GM12878 (cell line): ENCODE data around the gene NUDT17.

Experiments used
- CEBPB ChIP-seq, 2 experiments: fragments of 150-350 bp in 1 of 2; IDR thresholded peaks; 2 replicates each; pipeline ENCODE4 v1.6.1; 2012 to 2014; ENCODE audit warnings: low read depth in 2 of 2, low read length in 2 of 2, borderline replicate concordance in 1 of 2, inconsistent platforms in 1 of 2
- CHD2 ChIP-seq: IDR thresholded peaks from 2 replicates; pipeline ENCODE4 v1.6.1; 2011; ENCODE audit warnings: low read depth, low read length, improper control_type of control experiment, borderline replicate concordance
- EGR1 ChIP-seq, 2 experiments: IDR thresholded peaks; 1 replicate in 1 of 2; 2 replicates in 1 of 2; pipeline ENCODE4 v1.6.1; 2011 to 2012; ENCODE audit warnings: low read depth in 2 of 2, low read length in 2 of 2, borderline replicate concordance in 1 of 2, mild to moderate bottlenecking in 1 of 2, moderate library complexity in 1 of 2
- EZH2 ChIP-seq: IDR thresholded peaks from 2 replicates; pipeline ENCODE4 v1.6.1; 2012; ENCODE audit warnings: low read depth, mild to moderate bottlenecking, control low read depth, inconsistent platforms, low read length, borderline replicate concordance; ENCODE audit not compliant: control insufficient read depth
- MYC ChIP-seq: IDR thresholded peaks from 2 replicates; pipeline ENCODE4 v1.6.1; 2011; ENCODE audit warnings: mild to moderate bottlenecking, low read length, moderate library complexity, inconsistent platforms; ENCODE audit not compliant: insufficient read depth, insufficient replicate concordance, insufficient read length, severe bottlenecking
- SMC3 ChIP-seq: IDR thresholded peaks from 2 replicates; pipeline ENCODE4 v1.6.1; 2011; ENCODE audit warnings: low read length, improper control_type of control experiment, borderline replicate concordance
- TF ChIP-seq, protein P1 (sequence below): IDR thresholded peaks from 2 replicates; pipeline ENCODE4 v1.6.1; 2011; ENCODE audit warnings: low read depth, low read length, improper control_type of control experiment, borderline replicate concordance
- TF ChIP-seq, protein P2 (sequence below): fragments of 450-650 bp; IDR thresholded peaks from 2 replicates; pipeline ENCODE4 v1.6.1; 2014; ENCODE audit warnings: mild to moderate bottlenecking
- TF ChIP-seq, protein P3 (sequence below): fragments of 450-650 bp; IDR thresholded peaks from 2 replicates; pipeline ENCODE4 v1.6.1; 2017; ENCODE audit warnings: low read depth, mild to moderate bottlenecking, moderate library complexity
- TF ChIP-seq, protein P4 (sequence below): fragments of 150-350 bp; IDR thresholded peaks from 2 replicates; pipeline ENCODE4 v1.6.1; 2016; ENCODE audit warnings: low read depth, low read length

DNA sequence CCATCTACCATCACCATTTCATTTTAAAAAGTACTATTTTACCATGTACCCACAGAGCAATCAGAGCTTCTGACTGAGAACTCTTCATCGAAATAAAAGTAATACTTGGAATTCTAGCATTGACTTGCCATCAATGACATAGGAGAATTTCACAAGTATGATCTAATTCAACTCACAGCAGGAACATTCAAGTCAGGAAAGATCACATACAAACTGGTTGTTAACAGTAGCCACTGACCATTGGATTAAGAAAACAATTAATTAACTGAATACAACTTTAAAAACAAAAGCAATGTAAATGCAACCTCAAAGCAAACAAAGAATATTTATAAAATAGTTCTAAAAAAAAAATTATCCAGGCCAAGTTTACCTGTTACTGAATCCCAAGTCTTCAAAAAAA, 40.4 kb upstream of the NUDT17 start:
- TF ChIP-seq EGR1 (IDR thresholded peaks at IDR 0.05; ENCODE audit: borderline replicate concordance in 1 of 2, low read depth in 2 of 2, low read length in 2 of 2), result no peak
- TF ChIP-seq CEBPB (IDR thresholded peaks at IDR 0.05; ENCODE audit: borderline replicate concordance in 1 of 2, low read depth in 2 of 2, low read length in 2 of 2), result no peak
- TF ChIP-seq SMC3, result no peak
- no peak for TF ChIP-seq CHD2
- TF ChIP-seq, protein P1, sequence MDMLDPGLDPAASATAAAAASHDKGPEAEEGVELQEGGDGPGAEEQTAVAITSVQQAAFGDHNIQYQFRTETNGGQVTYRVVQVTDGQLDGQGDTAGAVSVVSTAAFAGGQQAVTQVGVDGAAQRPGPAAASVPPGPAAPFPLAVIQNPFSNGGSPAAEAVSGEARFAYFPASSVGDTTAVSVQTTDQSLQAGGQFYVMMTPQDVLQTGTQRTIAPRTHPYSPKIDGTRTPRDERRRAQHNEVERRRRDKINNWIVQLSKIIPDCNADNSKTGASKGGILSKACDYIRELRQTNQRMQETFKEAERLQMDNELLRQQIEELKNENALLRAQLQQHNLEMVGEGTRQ, result no peak
- TF ChIP-seq, protein P2, sequence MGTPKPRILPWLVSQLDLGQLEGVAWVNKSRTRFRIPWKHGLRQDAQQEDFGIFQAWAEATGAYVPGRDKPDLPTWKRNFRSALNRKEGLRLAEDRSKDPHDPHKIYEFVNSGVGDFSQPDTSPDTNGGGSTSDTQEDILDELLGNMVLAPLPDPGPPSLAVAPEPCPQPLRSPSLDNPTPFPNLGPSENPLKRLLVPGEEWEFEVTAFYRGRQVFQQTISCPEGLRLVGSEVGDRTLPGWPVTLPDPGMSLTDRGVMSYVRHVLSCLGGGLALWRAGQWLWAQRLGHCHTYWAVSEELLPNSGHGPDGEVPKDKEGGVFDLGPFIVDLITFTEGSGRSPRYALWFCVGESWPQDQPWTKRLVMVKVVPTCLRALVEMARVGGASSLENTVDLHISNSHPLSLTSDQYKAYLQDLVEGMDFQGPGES, result no peak
- TF ChIP-seq EZH2, result no peak
- TF ChIP-seq, protein P3, sequence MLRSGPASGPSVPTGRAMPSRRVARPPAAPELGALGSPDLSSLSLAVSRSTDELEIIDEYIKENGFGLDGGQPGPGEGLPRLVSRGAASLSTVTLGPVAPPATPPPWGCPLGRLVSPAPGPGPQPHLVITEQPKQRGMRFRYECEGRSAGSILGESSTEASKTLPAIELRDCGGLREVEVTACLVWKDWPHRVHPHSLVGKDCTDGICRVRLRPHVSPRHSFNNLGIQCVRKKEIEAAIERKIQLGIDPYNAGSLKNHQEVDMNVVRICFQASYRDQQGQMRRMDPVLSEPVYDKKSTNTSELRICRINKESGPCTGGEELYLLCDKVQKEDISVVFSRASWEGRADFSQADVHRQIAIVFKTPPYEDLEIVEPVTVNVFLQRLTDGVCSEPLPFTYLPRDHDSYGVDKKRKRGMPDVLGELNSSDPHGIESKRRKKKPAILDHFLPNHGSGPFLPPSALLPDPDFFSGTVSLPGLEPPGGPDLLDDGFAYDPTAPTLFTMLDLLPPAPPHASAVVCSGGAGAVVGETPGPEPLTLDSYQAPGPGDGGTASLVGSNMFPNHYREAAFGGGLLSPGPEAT, result no peak
- no peak for TF ChIP-seq MYC
- TF ChIP-seq, protein P4, sequence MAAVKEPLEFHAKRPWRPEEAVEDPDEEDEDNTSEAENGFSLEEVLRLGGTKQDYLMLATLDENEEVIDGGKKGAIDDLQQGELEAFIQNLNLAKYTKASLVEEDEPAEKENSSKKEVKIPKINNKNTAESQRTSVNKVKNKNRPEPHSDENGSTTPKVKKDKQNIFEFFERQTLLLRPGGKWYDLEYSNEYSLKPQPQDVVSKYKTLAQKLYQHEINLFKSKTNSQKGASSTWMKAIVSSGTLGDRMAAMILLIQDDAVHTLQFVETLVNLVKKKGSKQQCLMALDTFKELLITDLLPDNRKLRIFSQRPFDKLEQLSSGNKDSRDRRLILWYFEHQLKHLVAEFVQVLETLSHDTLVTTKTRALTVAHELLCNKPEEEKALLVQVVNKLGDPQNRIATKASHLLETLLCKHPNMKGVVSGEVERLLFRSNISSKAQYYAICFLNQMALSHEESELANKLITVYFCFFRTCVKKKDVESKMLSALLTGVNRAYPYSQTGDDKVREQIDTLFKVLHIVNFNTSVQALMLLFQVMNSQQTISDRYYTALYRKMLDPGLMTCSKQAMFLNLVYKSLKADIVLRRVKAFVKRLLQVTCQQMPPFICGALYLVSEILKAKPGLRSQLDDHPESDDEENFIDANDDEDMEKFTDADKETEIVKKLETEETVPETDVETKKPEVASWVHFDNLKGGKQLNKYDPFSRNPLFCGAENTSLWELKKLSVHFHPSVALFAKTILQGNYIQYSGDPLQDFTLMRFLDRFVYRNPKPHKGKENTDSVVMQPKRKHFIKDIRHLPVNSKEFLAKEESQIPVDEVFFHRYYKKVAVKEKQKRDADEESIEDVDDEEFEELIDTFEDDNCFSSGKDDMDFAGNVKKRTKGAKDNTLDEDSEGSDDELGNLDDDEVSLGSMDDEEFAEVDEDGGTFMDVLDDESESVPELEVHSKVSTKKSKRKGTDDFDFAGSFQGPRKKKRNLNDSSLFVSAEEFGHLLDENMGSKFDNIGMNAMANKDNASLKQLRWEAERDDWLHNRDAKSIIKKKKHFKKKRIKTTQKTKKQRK, result no peak
